G401.6 (cell line): Measurements from ENCODE around the gene CAPN13.

ENCODE experiments used
- FAIRE-seq: peaks from 2 replicates; lab custom pipeline; 2012; peaks lifted over from hg19 to GRCh38; lab: Jason Lieb, UNC

The CAPN13 gene

DNA sequence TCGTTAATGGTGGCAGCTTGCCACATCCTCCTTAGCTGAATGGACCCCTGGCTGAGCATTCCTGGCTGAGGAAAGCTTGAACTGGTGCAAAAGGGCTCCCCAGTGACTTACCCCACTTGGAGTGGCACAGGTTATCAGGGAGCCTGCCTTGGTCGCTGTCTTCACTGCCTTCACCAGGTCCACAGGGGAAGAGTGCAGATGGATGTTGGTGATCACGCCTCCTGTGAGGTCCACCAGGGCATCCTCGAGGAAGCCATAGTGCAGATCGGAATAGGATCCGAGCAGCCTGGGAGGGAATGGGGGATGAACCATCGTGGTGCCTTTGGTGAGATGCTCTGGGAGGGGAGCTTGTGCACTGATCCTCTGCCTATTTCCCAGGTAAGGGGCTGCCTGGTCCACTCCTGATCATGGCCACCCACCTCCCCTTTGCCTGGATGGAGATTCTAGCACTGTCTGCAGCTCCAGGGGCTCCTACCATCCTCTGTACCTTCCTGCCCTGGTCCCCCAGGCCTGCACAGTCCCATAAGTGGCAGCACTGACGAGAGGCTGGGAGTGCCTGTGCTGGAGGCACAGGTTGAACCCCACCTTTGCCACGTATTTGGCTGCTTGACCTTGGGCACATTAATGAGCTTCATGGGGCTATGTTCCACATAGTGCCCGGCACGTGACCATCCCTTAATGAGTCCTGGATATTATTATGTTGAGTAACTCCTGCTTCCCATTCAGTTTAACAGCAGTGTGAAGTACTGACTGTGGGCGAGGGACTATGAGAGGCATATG lies 43.0 kb downstream of the CAPN13 start:
- FAIRE-seq, result no peak

- no peak for FAIRE-seq
These were observed 44.0 kb downstream of the CAPN13 start for GRCh38 chr2:30763151-30763660.

DNA sequence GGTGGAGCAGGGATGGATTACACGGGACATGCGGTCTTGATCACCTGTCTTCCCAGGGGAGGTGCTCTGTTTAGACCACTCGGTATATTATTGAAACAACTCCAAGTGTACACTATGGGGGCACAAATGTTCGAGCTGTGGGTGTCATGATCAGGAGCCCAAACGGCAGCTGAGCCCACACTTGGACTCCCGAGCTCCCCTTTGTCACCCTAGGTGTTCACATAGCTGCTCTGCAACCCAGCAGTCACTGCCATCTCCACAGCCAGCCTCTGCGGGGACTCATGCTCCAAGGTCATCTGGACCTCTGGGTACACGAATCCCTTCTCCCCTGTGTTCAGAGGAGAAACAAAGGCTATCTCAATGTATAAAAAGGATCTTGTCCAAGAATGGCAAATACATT lies 46.0 kb downstream of the CAPN13 start:
- no peak for FAIRE-seq

GRCh38 chr2:30759481-30759880 lies 47.8 kb downstream of the CAPN13 start:
- FAIRE-seq, result no peak

DNA sequence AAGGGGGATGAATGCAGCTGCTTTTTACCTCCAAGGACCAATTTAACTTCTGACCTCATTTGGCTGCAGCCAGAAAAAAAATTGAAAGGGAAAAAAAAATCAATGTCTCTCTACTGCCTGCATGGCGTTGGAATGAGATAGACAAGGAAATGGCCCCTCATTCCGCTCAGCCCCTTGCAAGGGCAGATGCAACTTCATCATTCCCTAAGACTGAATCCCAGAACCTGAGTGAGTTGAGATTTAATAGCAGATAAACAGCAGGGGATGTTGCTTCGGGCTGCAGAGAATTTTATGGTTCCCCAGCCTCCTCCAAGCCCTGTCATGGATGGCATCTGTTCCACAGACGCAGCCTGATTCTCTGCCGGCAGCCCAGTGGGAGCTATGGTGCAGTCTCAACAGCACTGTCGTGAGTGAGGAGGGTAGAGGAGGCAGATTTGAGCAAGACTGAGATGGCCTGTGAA lies 49.0 kb downstream of the CAPN13 start:
- FAIRE-seq, result no peak

DNA sequence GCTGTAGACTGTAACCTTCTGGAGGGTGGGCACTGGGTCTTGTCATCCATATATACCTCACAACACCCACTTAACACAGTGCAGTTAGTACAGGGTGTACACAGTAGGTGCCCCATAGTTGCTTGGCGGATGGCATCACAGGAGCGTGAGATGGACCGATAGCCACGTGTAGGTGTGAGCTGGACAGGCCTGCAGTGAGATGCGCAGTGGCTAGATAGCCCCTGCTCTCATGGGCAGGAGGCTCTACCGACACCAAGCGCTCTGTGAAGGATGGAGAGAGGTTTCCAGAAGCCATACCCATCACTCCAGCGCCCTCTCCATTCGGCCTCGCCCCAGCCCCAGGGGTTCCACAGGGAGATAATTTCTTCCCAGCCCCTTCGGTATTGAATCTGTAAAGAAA lies 49.5 kb downstream of the CAPN13 start:
- no peak for FAIRE-seq

DNA sequence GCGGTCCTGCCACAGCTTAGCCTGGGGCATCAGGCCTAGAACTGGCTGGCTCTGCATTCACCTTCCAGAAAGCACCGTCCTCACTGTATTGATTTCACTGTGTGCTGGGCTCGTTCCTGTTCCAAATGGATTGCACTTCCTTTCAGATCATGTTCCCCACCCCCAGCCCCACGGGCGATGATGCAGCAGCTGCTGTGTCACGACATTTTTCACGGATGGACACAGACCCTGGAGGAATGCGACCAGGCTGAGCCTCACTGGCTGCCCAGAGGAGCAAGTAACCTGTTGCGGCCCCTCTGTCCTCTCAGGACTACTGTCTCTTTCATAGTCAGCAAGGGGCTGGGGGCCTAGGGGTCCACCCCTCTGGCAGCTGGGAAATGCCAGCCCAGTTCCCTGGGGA lies 50.3 kb downstream of the CAPN13 start:
- no peak for FAIRE-seq

DNA sequence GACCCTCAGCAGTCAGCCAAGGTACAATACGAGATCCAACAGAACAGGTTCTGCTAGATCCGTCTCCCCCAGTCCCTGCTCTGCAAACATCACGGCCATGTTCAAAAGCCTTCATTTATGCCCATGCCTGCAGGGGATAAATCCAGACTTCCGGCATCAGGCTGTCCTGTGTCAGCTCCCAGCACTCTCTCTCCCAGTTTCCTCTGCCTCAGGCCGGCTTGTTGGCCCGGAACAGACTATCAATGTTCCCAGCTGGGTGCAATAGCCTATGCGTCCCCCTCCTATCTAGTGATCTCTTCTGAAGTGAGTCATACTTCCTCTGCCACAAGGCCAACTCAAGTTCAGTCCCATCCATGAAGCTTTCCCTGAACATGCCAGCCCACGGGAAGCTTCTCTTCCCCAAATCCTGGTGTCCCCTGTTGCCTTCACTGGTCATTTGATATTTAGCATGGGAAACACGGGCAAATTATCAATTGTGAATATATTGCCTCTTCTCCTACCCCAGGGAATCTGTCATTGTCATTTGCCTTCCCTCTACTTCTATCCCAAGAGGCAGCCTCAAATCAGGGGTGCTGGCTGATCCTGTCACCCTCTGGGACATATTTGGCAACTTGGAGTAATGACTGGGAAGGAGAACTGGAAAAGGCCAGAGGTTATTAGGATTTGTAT lies 51.1 kb downstream of the CAPN13 start:
- no peak for FAIRE-seq

DNA sequence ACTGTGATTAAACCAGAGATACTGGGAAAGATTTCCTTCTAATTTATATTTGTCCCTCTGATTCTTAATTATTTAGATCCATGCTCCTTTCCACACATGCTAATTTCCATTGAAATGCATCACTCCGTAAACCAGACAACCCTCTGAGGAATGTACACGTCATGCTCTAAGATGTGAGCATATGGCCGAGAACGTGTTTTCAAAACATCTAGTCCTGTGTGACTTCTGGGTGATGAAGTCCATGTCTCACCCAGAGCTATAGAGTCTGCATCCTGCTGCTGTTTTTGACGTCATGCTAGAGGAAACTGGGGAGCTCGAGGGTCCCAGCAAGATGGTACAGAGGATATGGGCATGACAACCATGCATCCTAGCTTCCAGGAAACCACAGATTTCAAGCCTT lies 53.6 kb downstream of the CAPN13 start:
- FAIRE-seq, result no peak

DNA sequence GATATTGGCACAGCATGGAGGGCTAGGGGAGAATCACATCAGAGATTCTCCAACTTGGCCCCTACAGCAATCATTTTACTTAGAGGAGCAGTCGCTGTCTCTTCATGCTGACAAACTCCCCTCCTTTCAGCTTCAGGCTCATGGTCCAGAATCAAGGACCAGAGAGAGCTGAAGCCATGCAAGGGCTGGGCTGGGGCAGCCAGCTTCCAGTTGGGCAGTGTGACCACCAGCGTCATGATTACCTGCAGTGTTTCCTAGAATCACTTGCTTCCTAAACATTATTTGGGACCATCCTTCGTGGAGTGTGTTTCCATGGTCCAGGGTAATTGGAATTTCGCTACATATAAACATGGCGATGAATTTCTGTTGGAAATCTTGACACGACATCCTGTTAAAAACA lies 54.4 kb downstream of the CAPN13 start:
- FAIRE-seq, result no peak

DNA sequence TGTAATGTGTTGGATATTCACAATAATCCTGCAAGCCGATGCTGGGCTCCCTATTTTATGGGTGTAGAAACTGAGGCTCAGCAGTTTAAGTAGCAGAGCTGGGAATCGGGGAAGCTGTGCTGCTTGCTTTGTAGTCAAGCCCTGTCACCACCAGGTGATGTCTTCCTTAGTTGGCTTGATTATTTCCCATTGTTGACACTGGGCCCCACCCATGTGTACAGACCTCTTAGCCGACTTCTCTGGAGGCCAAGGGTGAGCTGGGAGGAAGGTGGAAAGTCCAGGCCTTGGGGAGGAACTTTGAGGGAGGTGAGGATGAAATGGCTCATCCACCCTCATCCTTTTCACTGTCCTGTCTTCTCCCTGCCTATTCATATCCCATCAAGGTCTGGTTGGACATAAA lies 60.0 kb downstream of the CAPN13 start:
- FAIRE-seq, result no peak

DNA sequence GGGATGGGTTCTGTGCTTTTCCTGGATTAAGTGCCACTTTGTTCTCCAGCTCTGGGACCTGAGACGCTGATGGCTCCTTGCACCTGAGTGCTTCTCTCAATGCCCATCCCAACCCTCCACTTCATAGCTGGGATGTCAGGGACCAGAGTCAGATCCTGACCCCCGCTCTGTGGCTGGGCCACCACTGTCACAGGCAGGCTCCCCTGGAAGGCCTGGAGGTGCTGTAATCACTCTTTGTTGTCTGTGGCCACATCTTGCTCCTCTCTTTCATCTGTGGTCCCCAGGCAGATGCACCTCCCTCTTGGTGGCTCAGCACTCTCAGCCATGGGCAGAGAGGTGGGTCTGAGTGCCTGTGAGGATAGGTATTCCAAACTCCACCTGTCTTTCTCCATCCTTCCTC lies 62.4 kb downstream of the CAPN13 start:
- FAIRE-seq, result no peak

DNA sequence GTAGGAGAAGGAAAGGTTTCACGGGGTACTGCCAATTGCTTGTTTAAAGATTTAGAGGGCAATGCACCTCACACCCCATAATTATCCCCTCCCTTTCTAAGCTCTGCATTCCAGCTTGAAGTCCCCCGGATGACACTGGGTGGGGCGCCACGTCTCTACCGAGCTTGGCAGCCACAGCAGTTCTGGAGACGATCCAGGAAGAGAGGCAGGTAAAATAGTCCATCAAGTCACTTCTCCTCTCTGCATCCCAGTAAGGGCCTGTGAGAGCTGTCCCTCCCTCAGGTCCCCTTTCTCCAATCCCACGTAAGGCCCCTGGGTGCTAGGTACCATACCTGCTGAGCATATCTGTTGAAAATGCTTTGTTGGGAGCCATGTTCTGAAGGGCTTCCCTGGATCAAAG lies 65.7 kb downstream of the CAPN13 start:
- FAIRE-seq, result no peak

- FAIRE-seq, result no peak
These were observed 68.9 kb downstream of the CAPN13 start for GRCh38 chr2:30738141-30738911.

- FAIRE-seq, result no peak
These were observed 70.0 kb downstream of the CAPN13 start for GRCh38 chr2:30737326-30737610.

GRCh38 chr2:30736461-30737325 lies 70.6 kb downstream of the CAPN13 start:
- no peak for FAIRE-seq

GRCh38 chr2:30733876-30734520 lies 73.2 kb downstream of the CAPN13 start:
- no peak for FAIRE-seq

GRCh38 chr2:30732876-30733275 lies 74.4 kb downstream of the CAPN13 start:
- FAIRE-seq, result no peak

- FAIRE-seq, result no peak
These were observed 74.9 kb downstream of the CAPN13 start for GRCh38 chr2:30732376-30732775.

GRCh38 chr2:30731706-30732105 lies 75.5 kb downstream of the CAPN13 start:
- FAIRE-seq, result no peak

DNA sequence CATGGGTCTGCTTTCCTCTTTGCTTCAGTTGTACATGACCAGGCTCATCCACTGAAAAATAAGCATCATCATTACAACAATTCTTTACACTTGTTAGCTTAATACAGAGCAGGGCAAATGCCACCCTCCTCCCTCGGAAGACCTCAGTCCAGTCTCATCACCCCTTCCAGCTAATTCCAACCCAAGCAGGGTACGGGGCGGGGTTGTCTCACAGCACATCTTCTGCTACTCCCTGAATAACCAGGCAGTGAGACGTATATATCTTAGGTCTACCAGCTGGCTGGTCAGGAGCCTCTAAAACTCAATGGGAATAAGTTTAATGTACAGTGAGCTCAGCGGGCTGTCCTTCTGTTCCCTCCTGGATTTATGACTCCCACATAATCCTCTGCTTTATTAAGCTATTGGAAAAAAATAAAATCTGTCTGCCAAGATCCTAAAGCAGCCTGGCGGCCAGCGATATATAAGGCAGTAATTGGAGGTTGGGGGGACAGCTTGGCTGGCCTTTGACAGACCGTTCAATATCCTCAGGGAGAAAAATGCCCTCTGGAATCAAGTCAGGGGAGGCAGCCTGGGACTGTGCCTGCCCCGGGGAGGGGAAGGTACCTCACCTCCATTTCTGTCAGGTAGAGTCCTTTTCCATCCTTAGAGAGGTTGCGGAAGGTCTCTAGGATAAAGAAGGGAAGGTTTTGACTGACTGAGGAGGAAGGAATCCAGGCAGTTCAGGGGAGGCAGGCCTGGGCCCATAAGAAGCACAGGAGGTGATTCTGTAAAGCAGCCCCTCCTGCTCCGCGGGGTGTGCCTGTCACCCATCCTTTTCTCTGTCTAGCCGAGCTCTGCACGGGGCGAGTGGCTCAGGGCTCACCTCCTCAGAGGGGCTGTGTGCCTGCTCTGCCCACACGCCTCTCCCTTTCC lies 76.3 kb downstream of the CAPN13 start:
- no peak for FAIRE-seq
